Measurements from ENCODE around the gene CARD18. TPM values are rescaled to one million over a fixed set of nuclear protein-coding genes. Genes with fewer than 3 reads are reported as not detected.

CARD18 gene, protein sequence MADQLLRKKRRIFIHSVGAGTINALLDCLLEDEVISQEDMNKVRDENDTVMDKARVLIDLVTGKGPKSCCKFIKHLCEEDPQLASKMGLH
- not detected for total RNA-seq (ENCODE audit: unreplicated experiment)
- long read RNA-seq = 0 reads

DNA sequence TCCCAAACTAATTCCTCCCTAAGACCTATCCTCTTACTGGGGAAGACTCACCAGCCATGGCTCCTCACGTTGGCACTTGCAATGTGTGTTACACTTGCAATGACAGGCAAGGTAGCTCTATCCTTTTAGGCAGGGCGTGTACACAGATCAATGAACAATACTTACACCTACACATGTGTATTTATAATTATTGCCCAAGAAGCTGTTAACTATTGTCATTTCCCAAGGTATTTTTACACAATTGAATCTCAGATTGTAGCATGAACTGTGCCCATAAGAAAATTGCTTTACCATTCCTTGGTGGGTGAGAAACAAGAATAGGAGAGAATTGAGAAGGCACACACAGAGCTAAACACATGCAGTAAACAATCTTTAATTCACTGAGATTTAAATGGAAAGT, at the start of gene CARD18:
CARD18 (minus strand) TSS at position 101 of the 400 bp plus-strand sequence; CDS start at position 58, 43 bp downstream.
- Mint-ChIP-seq H3K9me3 (ENCODE audit: unreplicated experiment) (no peaks in the 10 kb centered on the region), H3K27ac (ENCODE audit: unreplicated experiment) (no peak within 1 kb of the TSS), H3K27me3 (ENCODE audit: unreplicated experiment) (no peaks in the 10 kb centered on the region), H3K4me1 (ENCODE audit: low read depth, unreplicated experiment) (no peaks in the 10 kb centered on the region), H3K4me3 (ENCODE audit: unreplicated experiment) (no peak within 1 kb of the TSS), H3K36me3 (ENCODE audit: unreplicated experiment) (no peaks in the 10 kb centered on the region)
- no peak for DNase-seq
- TF ChIP-seq, protein P1, sequence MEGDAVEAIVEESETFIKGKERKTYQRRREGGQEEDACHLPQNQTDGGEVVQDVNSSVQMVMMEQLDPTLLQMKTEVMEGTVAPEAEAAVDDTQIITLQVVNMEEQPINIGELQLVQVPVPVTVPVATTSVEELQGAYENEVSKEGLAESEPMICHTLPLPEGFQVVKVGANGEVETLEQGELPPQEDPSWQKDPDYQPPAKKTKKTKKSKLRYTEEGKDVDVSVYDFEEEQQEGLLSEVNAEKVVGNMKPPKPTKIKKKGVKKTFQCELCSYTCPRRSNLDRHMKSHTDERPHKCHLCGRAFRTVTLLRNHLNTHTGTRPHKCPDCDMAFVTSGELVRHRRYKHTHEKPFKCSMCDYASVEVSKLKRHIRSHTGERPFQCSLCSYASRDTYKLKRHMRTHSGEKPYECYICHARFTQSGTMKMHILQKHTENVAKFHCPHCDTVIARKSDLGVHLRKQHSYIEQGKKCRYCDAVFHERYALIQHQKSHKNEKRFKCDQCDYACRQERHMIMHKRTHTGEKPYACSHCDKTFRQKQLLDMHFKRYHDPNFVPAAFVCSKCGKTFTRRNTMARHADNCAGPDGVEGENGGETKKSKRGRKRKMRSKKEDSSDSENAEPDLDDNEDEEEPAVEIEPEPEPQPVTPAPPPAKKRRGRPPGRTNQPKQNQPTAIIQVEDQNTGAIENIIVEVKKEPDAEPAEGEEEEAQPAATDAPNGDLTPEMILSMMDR (IDR thresholded peaks at IDR 0.05; ENCODE audit: partially characterized antibody, unreplicated experiment) = no peak

DNA sequence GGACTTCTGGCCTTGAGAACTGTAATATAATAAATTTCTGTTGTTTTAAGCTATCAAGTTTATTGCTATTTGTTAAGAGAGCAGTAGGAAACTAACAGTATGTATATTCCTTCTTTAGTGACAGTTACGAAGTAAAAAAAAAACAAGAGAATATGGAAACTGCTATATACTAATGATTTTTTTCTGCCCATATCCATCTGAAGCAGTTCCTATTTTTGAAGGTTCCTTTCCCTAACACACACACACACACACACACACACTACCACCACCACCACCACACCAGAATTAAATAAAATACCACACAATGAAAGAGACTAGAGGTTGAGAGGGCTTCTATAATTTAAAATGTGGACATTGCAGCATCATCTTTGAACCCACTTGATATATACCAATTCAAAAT, 44.4 kb upstream of the CARD18 start:
- Mint-ChIP-seq H3K4me1 (ENCODE audit: low read depth, unreplicated experiment) (no peaks in the 10 kb centered on the region), H3K9me3 (ENCODE audit: unreplicated experiment) (no peaks in the 10 kb centered on the region), H3K27me3 (ENCODE audit: unreplicated experiment) (no peaks in the 10 kb centered on the region), H3K27ac (ENCODE audit: unreplicated experiment) (no peak overlapping the region), H3K4me3 (ENCODE audit: unreplicated experiment) (no peak overlapping the region), H3K36me3 (ENCODE audit: unreplicated experiment) (no peaks in the 10 kb centered on the region)
- TF ChIP-seq, protein P1 (IDR thresholded peaks at IDR 0.05; ENCODE audit: partially characterized antibody, unreplicated experiment) = no peak
- DNase-seq = no peak

DNA sequence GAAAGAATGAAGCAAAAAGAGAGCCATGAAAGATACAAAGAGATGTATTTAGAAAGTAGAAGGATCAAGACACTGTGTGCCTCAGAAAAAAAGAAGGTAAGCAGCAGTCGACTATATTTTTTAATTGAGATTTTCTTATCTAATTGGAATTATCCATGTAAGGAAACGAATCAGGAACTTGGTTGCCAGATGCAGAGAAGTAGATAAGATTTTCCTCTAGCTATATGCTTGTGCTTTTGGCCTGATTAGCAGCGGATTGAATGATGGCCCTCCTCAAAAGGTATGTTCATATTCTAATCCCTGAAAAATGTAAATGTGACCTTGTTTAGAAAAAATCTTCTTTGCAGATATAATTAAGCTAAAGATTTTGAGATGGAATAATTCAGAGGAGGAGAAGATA, 43.9 kb upstream of the CARD18 start:
- Mint-ChIP-seq H3K27me3 (ENCODE audit: unreplicated experiment) (no peaks in the 10 kb centered on the region), H3K4me1 (ENCODE audit: low read depth, unreplicated experiment) (no peaks in the 10 kb centered on the region), H3K9me3 (ENCODE audit: unreplicated experiment) (no peaks in the 10 kb centered on the region), H3K4me3 (ENCODE audit: unreplicated experiment) (no peak overlapping the region), H3K36me3 (ENCODE audit: unreplicated experiment) (no peaks in the 10 kb centered on the region), H3K27ac (ENCODE audit: unreplicated experiment) (no peak overlapping the region)
- TF ChIP-seq, protein P1 (IDR thresholded peaks at IDR 0.05; ENCODE audit: partially characterized antibody, unreplicated experiment) = no peak
- no peak for DNase-seq

DNA sequence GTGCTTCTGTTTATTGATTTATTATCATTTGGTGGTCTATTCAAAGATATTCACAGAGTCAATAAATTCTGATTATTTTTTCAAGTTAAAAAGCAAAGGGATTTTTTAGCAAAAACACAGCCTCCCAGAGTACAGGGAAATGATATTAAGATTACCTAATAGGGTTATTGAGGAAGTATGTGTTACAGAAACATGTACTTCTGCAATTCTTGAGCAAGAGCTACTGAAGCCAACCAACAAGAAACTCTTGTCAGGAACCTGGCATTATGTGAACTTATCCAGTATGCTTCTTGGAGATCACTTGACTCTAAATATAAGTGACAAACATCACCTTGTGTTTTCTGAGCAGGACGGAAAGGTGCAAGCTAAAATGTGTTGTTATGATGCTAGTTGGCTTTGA, 42.0 kb upstream of the CARD18 start:
- H3K36me3 Mint-ChIP-seq (ENCODE audit: unreplicated experiment) = no peaks in the 10 kb centered on the region
- TF ChIP-seq, protein P1 (IDR thresholded peaks at IDR 0.05; ENCODE audit: partially characterized antibody, unreplicated experiment) = no peak
- no peak for DNase-seq
- no peak overlapping the region for H3K4me3 Mint-ChIP-seq (ENCODE audit: unreplicated experiment)
- no peaks in the 10 kb centered on the region for H3K27me3 Mint-ChIP-seq (ENCODE audit: unreplicated experiment)
- no peaks in the 10 kb centered on the region for H3K4me1 Mint-ChIP-seq (ENCODE audit: low read depth, unreplicated experiment)
- no peak overlapping the region for H3K27ac Mint-ChIP-seq (ENCODE audit: unreplicated experiment)
- H3K9me3 Mint-ChIP-seq (ENCODE audit: unreplicated experiment) = no peaks in the 10 kb centered on the region

DNA sequence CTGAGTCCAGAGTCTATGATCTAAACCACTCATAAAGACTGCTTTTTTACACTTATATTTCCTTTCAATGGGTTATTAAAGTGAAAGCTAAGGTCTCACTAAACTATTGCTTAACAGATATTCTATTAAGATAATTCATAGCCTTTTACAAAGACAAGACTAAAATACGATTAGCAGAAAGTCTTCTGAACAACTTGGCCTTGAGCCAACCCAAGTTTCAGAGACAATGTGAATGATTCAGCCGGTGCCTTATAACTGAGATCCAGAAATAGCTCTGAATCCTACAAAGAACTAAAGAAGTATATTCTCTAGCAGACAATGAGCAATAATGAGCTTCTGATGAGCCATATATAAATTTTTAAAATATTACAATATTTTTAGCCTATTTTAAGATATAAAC, 41.5 kb upstream of the CARD18 start:
- Mint-ChIP-seq H3K27me3 (ENCODE audit: unreplicated experiment) (no peaks in the 10 kb centered on the region), H3K36me3 (ENCODE audit: unreplicated experiment) (no peaks in the 10 kb centered on the region), H3K4me3 (ENCODE audit: unreplicated experiment) (no peak overlapping the region), H3K4me1 (ENCODE audit: low read depth, unreplicated experiment) (no peaks in the 10 kb centered on the region), H3K9me3 (ENCODE audit: unreplicated experiment) (no peaks in the 10 kb centered on the region), H3K27ac (ENCODE audit: unreplicated experiment) (no peak overlapping the region)
- TF ChIP-seq, protein P1 (IDR thresholded peaks at IDR 0.05; ENCODE audit: partially characterized antibody, unreplicated experiment) = no peak
- DNase-seq = no peak
